Posterior cingulate gyrus (tissue), 11 donors: ENCODE measurements around the gene AKT1.
A peak's percentile ranks its signal among the peaks of the same experiment; 100 is the strongest.

ENCODE experiments used
- DNase-seq, 10 donors: peaks; one replicate each; pipeline versions ENCODE4 v3.0.0 to v3.0.0-alpha.2; 2020 to 2021; ENCODE audit warnings: mixed read lengths in 3 of 10
- intact Hi-C: fragments of 100-400 bp; cut with DNase I; formaldehyde crosslinking; loops from one replicate; pipeline ENCODE4 v1.15.1; 2023

AKT1 gene

GRCh38 chr14:104800771-104801519, 5.4 kb upstream of the AKT1 start, which contains the start of gene ZBTB42:
Gene ZBTB42 (plus strand): TSS chr14:104801101. CDS start chr14:104801198, 97 bp downstream.
- peak in 1 of 10 donors; percentile 87 for DNase-seq
- intact Hi-C loops: no loop called here

GRCh38 chr14:104800015-104800770, 4.6 kb upstream of the AKT1 start:
- intact Hi-C loops: no loop called here

GRCh38 chr14:104799244-104800014, 3.9 kb upstream of the AKT1 start:
- intact Hi-C loops: no loop called here
- DNase-seq: no peak

More at GRCh38 chr14:104800015-104800770, 4.6 kb upstream of the AKT1 start:
- peak in 4 of 10 donors; percentile 38 to 71 (median 45) for DNase-seq

- intact Hi-C loops: no loop called here
- no peak for DNase-seq
These were observed 3.0 kb upstream of the AKT1 start for GRCh38 chr14:104798300-104799243.

- no peak for DNase-seq
- intact Hi-C loops: no loop called here
These were observed 1.8 kb upstream of the AKT1 start for GRCh38 chr14:104797115-104798044.

- intact Hi-C loops: no loop called here
- DNase-seq: no peak
These were observed 1.1 kb upstream of the AKT1 start for GRCh38 chr14:104796687-104797081.

GRCh38 chr14:104795781-104796686, 486 bp upstream of the AKT1 start:
- DNase-seq: peak in 1 of 10 donors; percentile 71
- intact Hi-C loops: no loop called here

GRCh38 chr14:104794631-104794992, 936 bp downstream of the AKT1 start:
- DNase-seq: no peak
- intact Hi-C loops: no loop called here

GRCh38 chr14:104794099-104794498, 1.4 kb downstream of the AKT1 start:
- DNase-seq: no peak
- intact Hi-C loops: no loop called here

- DNase-seq: no peak
- intact Hi-C loops: no loop called here
These were observed 1.9 kb downstream of the AKT1 start for GRCh38 chr14:104793703-104793959.

- intact Hi-C loops: no loop called here
- no peak for DNase-seq
These were observed 2.4 kb downstream of the AKT1 start for GRCh38 chr14:104792945-104793702.

GRCh38 chr14:104792101-104792884, 3.3 kb downstream of the AKT1 start:
- intact Hi-C loops: no loop called here
- no peak for DNase-seq

GRCh38 chr14:104791425-104791824, 4.1 kb downstream of the AKT1 start:
- intact Hi-C loops: no loop called here
- DNase-seq: no peak

GRCh38 chr14:104789752-104790743, 5.5 kb downstream of the AKT1 start:
- DNase-seq: no peak
- intact Hi-C loops: no loop called here

GRCh38 chr14:104788873-104789663, 6.5 kb downstream of the AKT1 start:
- intact Hi-C loops: no loop called here
- DNase-seq: no peak
